ENCODE measurements around the gene FAM111A.

The FAM111A gene

DNA sequence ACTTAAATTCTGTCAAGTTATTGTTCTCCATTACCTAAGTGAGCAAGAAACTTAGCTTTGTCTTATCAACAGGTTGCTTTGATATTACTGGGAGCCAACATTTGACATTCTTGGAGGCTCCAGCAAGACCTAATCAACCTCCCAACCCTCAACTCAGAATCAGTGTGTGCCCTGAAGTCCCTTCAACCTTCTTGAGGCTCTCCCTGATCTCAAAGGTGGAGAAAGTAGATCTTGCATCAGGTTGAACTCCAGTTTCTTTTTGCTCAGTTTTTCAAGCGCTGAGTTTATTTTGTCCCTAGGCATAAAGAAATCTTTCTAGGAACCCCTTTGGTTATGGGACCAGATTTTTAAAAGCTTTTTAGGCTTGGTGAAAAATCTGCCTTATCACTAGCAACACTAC is 1.4 kb downstream of the FAM111A start:
- DNase-seq, result no peak
- peak overlapping the region; percentile 87 for H3K9ac ChIP-seq (ENCODE audit: low read length)
- H3K27ac ChIP-seq (ENCODE audit: low read length), result peak overlapping the region; percentile 88
- peaks cover 56% of the 10 kb centered on the region for H3K79me2 ChIP-seq (ENCODE audit: low read length)
- peak overlapping the region; percentile 89 for H3K4me3 ChIP-seq (ENCODE audit: low read length)
- H3K9me2 ChIP-seq (replicated peaks; ENCODE audit: insufficient read depth, low read length), result no peaks in the 10 kb centered on the region
- H3K27me3 ChIP-seq (replicated peaks; ENCODE audit: insufficient read depth, low read length), result no peaks in the 10 kb centered on the region
- no peaks in the 10 kb centered on the region for H4K20me1 ChIP-seq (ENCODE audit: insufficient read depth, low read length)
- peaks cover 7% of the 10 kb centered on the region; the same call in 1 of the 2 replicates for H3K36me3 ChIP-seq (replicated peaks; ENCODE audit: insufficient read depth, low read length)
- peaks cover 21% of the 10 kb centered on the region for H3K4me1 ChIP-seq (ENCODE audit: low read length)
- H2AFZ ChIP-seq (ENCODE audit: low read length), result peak overlapping the region; percentile 27
- no peaks in the 10 kb centered on the region for H3K9me3 ChIP-seq (replicated peaks; ENCODE audit: insufficient read depth, low read length)
- H3K4me2 ChIP-seq (ENCODE audit: low read depth, low read length), result peak overlapping the region; percentile 95
- peaks cover 30% of the 10 kb centered on the region for H3F3A ChIP-seq (ENCODE audit: insufficient read depth, low read length)
- TF ChIP-seq EZH2phosphoT487 (IDR thresholded peaks at IDR 0.05; ENCODE audit: low read length) (no peak), EZH2 (optimal IDR thresholded peaks at IDR 0.05; ENCODE audit: low read depth, low read length) (no peak)
- TF ChIP-seq, protein P1, sequence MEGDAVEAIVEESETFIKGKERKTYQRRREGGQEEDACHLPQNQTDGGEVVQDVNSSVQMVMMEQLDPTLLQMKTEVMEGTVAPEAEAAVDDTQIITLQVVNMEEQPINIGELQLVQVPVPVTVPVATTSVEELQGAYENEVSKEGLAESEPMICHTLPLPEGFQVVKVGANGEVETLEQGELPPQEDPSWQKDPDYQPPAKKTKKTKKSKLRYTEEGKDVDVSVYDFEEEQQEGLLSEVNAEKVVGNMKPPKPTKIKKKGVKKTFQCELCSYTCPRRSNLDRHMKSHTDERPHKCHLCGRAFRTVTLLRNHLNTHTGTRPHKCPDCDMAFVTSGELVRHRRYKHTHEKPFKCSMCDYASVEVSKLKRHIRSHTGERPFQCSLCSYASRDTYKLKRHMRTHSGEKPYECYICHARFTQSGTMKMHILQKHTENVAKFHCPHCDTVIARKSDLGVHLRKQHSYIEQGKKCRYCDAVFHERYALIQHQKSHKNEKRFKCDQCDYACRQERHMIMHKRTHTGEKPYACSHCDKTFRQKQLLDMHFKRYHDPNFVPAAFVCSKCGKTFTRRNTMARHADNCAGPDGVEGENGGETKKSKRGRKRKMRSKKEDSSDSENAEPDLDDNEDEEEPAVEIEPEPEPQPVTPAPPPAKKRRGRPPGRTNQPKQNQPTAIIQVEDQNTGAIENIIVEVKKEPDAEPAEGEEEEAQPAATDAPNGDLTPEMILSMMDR (IDR thresholded peaks at IDR 0.05; ENCODE audit: low read length), result no peak

DNA sequence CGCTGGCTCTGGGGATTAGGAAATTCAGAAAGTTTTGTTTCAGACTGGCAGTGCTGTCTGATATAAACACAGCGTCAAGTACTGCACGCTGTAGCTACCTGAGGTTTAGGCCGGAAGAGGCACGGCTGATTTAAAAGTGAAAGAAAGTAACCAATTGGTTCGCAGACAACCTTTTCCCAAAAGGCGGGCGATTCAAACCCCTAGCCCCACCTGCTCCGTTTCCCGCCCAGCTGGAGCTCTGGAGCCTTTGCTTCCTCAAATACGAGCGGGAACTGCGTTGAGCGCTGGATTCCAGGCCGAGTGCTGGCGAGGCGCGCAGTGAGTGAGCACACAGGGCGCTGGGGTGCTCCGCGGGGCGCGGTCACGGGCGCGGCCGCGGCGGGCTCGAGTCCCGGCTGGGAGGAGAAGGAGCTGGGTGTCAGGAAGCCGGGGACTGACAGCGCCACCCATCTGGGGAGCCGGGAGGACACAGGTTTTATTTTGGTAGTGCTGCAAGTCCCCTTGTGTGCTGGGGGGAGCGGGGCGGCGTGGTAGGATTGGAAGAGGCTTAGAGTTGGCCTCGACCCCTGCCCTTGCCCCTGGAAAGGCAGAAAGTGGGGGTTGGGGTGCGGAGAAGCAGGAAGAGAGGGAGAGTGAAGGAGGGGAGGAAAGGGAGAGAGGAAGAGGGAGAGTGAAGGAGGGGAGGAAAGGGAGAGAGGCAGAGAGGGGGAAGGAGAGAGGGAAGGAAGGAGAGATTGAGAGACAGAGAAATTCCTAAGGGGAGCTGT is 2.1 kb downstream of the FAM111A start:
- H3K9me2 ChIP-seq (replicated peaks; ENCODE audit: insufficient read depth, low read length), result no peaks in the 10 kb centered on the region
- peak; percentile 95 for DNase-seq
- peaks cover 23% of the 10 kb centered on the region for H3K4me1 ChIP-seq (ENCODE audit: low read length)
- H3K9ac ChIP-seq (ENCODE audit: low read length), result peak overlapping the region; percentile 87
- TF ChIP-seq EZH2 (optimal IDR thresholded peaks at IDR 0.05; ENCODE audit: low read depth, low read length) (no peak), EZH2phosphoT487 (IDR thresholded peaks at IDR 0.05; ENCODE audit: low read length) (no peak)
- TF ChIP-seq, protein P1 (IDR thresholded peaks at IDR 0.05; ENCODE audit: low read length), result peak; percentile 49
- peak overlapping the region; percentile 95 for H3K4me2 ChIP-seq (ENCODE audit: low read depth, low read length)
- H4K20me1 ChIP-seq (ENCODE audit: insufficient read depth, low read length), result no peaks in the 10 kb centered on the region
- peak overlapping the region; percentile 89 for H3K4me3 ChIP-seq (ENCODE audit: low read length)
- H2AFZ ChIP-seq (ENCODE audit: low read length), result peak overlapping the region; percentile 54
- H3K36me3 ChIP-seq (replicated peaks; ENCODE audit: insufficient read depth, low read length), result peaks cover 8% of the 10 kb centered on the region; the same call in 1 of the 2 replicates
- H3K79me2 ChIP-seq (ENCODE audit: low read length), result peaks cover 56% of the 10 kb centered on the region
- H3K27me3 ChIP-seq (replicated peaks; ENCODE audit: insufficient read depth, low read length), result no peaks in the 10 kb centered on the region
- peaks cover 31% of the 10 kb centered on the region for H3F3A ChIP-seq (ENCODE audit: insufficient read depth, low read length)
- H3K9me3 ChIP-seq (replicated peaks; ENCODE audit: insufficient read depth, low read length), result no peaks in the 10 kb centered on the region
- peak overlapping the region; percentile 88 for H3K27ac ChIP-seq (ENCODE audit: low read length)

DNA sequence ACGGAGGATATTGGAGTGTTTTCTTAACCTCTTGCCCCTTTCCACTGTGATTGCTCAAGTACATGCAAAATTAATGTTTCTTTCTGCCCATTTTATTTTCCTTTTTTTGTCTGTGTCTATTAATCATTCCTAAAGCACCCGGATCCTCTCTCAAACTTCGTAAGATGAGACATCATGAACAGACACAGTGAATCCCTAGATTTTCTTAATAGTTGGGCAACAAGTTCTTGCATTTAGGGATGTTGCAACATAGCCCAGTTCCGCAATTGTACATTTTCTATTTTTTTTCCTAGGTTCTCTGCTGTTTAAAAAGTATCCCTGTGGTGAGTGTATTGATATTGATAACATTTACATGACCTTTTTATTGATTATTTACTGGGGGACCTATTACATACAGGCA is 2.9 kb downstream of the FAM111A start:
- Histone ChIP-seq H3K9me3 (replicated peaks; ENCODE audit: insufficient read depth, low read length) (no peaks in the 10 kb centered on the region), H3K9ac (ENCODE audit: low read length) (peak overlapping the region; percentile 87), H3K4me1 (ENCODE audit: low read length) (peaks cover 31% of the 10 kb centered on the region), H3K79me2 (ENCODE audit: low read length) (peaks cover 60% of the 10 kb centered on the region), H4K20me1 (ENCODE audit: insufficient read depth, low read length) (no peaks in the 10 kb centered on the region), H3K9me2 (replicated peaks; ENCODE audit: insufficient read depth, low read length) (no peaks in the 10 kb centered on the region), H3F3A (ENCODE audit: insufficient read depth, low read length) (peaks cover 38% of the 10 kb centered on the region), H3K36me3 (replicated peaks; ENCODE audit: insufficient read depth, low read length) (peaks cover 8% of the 10 kb centered on the region; the same call in 1 of the 2 replicates), H3K4me2 (ENCODE audit: low read depth, low read length) (peak overlapping the region; percentile 95), H3K27me3 (replicated peaks; ENCODE audit: insufficient read depth, low read length) (no peaks in the 10 kb centered on the region), H3K4me3 (ENCODE audit: low read length) (peak overlapping the region; percentile 89), H3K27ac (ENCODE audit: low read length) (peak overlapping the region; percentile 88; the same call in 1 of the 2 replicates), H2AFZ (ENCODE audit: low read length) (no peak overlapping the region)
- no peak for TF ChIP-seq EZH2 (optimal IDR thresholded peaks at IDR 0.05; ENCODE audit: low read depth, low read length)
- TF ChIP-seq, protein P1 (IDR thresholded peaks at IDR 0.05; ENCODE audit: low read length), result no peak
- no peak for TF ChIP-seq EZH2phosphoT487 (IDR thresholded peaks at IDR 0.05; ENCODE audit: low read length)
- no peak for DNase-seq
